COLO829 (cell line): ENCODE results near the gene AP1AR.
"Not testable (repeated sequence)": the region's sequence is repeated elsewhere in the genome, so short reads cannot be mapped to it uniquely, and the experiment has no call there.

ENCODE experiments used
- DNase-seq: peaks from one replicate; pipeline ENCODE4 v3.0.0; 2012; ENCODE audit warnings: low spot score

The AP1AR gene, protein sequence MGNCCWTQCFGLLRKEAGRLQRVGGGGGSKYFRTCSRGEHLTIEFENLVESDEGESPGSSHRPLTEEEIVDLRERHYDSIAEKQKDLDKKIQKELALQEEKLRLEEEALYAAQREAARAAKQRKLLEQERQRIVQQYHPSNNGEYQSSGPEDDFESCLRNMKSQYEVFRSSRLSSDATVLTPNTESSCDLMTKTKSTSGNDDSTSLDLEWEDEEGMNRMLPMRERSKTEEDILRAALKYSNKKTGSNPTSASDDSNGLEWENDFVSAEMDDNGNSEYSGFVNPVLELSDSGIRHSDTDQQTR

DNA sequence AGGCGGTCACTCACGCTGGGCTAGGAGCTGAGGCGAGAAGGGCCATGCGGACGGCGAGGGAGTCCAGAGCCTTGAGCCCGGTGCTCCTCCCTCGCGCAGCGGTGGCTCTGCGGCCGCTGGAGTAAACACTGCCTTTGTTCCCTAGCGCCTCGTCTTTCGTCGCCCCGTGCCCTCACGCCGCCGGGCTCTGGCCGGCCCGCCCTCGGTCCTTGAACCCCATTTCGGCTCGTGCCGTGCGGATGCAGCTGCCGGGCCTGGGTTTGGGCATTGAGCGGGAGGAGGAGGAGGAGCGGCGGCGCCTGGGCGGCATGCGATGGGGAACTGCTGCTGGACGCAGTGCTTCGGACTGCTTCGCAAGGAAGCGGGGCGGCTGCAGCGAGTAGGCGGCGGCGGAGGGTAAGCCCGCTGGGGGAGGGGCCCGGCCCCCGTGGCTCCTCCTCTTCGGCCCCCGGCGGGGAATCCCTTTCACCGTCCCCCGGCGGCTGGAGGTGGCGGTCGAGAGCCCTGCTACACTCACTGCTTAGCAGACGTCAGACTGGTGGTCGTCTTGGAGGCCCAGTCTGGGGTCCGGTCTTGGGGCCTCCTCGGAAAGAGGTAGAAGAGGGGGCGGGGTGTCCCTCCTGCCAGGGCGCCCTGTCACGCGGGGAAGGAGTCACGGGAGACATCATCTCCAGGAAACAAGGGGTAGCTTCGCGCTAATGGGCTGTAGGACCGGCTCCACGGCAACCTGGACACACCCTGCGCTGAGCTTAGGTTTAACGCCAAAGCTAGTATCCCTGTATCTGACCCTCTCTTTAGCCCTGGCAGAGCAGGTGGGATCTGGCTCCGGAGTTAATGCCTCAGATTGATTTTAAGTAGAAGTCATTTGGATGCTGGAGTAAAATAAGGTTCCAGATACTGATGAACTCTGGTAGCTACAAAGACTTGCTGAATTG is at the start of gene AP1AR:
AP1AR (plus strand) TSS at position 9 of the 935 bp plus-strand sequence; CDS start at position 314, 305 bp downstream.
- peak; percentile 69 for DNase-seq

DNA sequence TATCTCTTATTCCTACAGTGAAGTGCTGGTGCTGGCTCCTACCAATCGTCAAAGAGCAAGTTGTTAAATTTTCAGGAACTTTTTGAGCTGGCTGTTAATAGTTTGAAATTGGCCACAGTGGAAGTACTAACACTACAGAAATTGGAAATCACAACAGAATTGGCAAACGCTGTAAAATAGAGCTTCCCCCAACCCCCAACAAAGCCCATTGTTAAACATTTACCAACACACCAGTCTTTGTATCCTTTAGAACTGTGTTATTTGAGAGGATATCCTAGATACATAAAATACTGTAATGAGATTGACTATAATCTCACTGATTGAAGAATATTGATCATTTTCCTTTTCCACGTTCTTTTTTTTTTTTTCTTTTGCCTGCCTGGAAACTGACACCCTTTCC is 49.0 kb upstream of the AP1AR start:
- DNase-seq, result no peak

DNA sequence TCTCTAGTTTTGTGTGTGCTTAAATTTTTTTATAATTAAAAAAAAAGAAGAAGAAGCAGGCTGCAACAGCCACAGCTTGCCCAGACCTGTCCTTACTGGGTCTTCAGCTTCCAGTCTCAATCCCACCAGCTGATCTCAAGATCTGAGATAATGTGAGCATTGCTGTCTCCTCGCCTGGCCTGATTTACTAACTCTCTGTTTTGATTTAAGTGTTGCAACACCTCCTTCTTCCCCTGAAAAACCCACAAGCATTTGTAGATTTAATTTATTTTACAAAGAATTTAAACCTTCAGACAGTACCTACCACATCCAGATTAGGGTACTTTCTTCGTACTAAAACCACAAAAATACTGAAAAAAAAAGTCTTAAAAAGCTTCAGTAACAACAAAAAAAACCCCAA is 48.3 kb upstream of the AP1AR start:
- DNase-seq, result no peak

DNA sequence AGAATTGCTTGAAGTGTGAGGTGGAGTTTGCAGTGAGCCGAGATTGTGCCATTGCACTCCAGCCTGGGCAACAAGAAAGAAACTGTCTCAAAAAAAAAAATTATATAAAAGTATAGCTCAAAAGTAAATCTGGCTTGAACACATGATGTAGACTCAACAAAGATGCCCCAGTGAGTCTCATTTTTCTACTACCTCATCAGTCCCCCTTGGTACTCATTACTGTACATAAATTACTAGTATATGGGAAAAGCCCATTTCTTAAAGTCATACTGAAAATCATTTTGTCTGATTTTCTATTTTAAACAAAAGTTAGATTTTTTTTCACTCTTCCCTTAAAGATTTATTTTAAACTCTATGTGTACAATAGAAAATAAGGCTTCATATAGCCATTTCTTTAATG is 47.1 kb upstream of the AP1AR start:
- DNase-seq, result no peak

DNA sequence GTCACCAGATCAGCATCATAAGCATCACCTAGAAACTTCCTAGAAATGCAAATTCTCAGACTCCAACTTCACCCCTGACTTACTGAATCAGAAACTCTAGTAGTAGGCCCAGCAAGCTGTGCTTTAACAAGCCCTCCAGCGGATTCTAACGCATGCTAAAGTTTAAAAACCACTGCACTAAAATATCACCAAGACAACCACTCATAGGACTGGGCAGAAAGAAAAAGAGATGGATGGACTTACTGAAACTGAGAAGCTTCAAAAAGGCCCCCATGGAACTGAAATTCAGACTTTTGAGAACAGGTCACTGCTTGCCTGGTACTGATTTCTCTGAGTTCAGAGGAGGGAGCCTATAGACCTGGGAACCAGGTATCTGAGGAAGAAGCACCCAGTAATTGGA is 46.3 kb upstream of the AP1AR start:
- DNase-seq, result no peak

DNA sequence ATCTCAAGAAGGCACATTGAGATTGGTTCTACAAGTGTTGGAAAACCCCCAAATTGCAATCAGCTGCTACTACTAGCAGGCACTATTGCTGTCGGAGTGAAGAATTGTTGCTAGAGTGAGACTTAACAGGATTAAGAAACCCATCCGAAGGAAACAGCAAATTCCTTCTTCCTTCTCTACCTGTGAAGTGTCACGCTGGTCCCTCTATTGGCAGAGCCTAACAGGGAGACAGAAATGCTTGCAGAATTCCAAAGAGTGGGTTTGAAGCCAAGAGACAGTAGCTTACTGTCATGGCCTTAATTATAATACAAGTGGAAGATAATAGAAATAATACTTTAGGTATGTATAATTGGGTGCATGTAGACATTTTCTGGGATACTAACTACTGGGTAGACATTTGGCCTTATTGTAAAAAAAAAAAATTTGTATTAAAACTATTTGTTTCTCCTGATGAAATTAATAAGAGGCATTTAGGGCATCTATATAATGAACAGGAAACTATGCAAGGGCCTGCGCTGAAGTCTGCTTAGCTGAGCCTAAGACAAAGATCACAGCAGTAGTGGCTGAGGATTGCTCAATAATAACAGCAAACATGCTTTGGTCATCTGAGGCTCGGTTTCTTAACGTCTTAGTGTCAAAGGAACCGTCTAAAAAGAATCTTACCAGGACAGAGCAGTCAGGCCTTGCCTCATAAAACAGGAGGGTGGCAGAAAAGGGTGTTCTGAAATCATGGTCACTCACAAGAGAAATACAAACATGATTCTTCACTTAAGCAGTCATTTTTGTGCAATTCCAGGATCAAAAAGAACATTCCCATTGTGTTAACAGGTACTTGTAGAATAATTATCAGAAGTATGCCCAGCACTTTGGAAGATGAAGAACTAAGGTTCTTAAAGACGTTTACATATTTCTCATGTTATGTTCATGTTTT is 45.6 kb upstream of the AP1AR start:
- no peak for DNase-seq

DNA sequence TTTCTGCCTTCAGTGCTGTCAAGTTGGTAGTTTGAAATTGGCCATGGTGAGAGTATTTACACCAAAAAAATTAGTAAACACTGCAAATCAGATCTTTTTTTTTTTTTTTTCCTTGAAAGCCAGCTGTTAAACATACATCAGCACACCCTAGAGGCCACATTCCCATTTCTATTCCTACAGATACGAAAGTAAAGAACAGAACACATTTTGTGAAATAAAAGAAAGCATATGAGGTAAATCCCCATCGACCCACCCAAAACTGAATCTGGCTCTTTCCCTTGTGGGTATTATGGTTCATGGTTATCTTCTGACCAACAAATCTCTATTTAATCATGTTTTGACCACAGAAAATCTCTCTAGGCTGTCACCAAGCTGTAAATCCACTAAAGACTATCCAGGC is 41.8 kb upstream of the AP1AR start:
- no peak for DNase-seq

DNA sequence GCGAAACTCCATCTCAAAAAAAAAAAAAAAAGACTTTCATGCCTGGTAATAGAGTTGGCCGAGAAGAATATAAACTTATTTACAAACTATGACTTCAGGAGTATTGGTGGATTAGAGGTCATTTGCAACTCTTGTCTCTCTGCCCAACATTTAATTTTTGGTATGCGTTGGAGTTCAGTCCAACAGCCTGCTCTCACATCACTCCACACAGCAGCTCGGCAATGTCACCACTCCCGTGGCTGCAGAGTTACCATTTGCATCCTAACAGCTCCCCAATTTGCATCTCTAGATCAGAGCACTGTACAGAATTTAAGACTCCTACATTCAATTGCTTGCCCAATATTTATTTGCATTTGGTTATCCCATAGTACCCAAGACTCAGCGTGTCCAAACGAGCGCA is 40.9 kb upstream of the AP1AR start:
- no peak for DNase-seq

DNA sequence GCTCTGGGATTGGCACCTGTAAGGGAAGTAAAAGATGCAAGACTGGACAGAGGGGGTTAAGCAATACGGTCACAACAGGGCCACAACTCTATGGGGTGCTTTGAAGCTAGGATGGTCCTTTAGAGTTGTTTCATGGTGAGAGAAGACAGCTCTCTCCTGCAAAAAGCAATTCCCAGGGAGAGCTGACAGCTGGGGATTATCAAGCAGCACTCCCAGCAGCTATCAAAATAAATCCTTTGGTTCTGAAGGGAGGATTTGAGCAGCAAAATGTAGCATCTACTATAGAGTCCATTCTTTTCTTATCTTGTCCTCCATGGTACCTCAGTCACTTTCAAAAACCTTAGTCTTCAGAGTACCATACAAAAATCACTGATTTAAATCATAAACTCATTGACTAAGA is 35.1 kb upstream of the AP1AR start:
- DNase-seq, result no peak

DNA sequence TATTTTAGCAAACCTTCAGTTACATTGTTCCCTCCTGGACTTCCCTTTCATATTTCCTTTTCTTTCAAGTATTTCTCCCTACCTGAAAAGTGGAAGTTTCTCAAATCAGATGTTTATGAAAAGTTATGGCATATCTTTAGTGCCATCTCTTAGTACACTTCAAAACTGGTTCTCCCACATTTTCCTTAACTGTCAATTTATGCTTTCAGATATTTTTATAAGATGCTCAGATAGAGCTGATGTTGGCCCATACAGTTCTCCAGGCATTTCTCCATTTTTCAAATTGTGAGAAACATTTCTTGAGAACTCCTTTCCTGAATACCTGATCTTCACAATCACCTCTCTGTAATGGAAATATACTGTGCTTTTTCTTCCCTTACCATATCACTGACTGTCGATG is 32.5 kb upstream of the AP1AR start:
- no peak for DNase-seq

DNA sequence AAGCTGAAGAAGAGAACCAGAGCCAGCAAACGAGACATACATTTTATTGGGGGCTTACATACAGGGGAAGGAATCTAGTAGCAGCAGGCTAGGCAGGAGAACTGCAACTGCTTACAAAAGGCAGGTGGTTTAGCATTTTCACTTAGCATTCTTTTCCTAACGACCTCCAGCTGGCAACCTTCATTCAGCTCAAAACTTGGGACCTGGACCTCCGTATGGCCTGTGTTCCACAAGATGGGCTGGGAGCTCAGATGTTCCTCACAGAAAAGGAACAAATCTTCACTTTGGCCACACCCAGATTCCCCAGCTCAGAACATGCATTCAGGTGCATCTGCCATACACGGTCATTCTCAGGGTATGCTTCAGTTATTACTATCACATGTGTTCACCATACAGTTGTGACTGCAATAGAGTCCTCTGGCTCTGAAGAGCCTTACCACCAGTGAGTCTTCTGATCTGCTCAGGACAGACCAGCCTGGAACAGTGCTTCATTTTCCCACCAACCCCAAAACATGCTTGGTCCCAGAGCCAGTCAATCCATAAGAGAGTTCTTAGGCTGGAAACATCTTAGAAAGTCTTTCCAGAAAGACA is 29.6 kb upstream of the AP1AR start:
- DNase-seq, result no peak

DNA sequence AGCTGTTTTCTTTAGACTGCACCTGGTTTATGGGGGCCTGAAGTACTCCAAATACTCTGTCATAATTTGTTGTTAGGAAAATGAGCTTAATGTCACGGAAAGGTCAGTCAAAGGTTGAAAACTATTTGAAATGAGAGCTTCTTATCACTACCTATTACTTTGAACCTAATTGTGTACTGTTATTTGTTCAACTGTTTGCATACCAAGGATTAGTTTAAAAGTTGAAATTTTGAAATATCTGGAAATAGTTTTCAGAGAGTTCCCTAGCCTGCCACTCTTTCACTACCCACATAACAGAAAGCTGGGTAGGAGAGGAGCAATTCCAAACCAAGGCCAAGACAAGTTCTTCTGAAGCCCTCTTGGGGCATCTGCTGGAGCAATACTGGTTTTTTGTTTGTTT is 28.0 kb upstream of the AP1AR start:
- DNase-seq, result no peak

DNA sequence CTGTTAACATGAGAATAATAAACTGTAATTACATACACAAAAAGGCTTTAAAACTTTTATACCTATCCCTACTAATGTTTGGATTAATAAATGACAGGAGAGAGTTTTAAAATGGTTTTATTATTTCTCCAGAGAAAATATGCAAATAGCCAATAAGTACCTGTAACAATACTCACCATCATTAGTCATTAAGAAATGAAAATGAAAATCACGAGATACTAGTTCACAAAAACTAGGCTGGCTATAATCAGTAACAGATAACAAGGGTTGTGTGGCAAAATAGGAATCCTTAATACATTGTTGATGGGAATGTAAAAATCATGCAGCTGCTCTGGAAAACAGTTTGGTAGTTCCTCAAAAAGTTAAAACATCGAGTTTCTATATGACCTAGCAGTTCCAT is 25.2 kb upstream of the AP1AR start:
- no peak for DNase-seq

DNA sequence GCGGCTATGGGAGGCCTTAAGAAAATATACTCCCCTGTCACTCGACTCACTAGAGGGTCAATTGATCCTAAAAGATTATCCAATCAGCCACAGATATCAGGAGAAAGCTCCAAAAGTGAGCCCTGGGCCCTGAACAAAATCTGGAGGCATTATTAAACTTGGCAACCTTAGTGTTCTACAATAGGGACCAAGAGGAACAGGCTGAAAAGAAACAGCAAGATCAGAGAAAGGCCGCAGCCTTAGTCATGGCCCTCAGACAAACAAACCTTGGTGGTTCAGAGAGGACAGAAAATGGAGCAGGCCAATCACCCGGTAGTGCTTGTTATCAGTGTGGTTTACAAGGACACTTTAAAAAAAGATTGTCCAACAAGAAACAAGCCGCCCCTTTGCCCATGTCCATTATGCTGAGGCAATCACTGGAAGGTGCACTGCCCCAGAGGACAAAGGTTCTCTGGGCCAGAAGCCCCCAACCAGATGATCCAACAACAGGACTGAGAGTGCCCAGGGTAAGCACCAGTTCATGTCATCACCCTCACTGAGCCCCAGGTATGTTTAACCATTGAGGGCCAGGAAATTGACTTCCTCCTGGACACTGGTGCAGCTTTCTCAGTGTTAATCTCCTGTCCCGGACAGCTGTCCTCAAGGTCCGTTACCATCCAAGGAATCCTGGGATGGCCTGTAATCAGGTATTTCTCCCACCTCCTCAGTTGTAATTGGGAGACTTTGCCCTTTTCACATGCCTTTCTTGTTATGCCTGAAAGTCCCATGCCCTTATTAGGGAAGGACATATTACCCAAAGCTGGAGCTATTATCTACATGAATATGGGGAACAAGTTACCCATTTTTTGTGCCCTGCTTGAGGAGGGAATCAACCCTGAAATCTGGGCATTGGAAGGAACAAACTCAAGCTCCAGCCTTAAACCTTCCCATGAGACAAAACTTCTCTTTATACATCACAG is 23.2 kb upstream of the AP1AR start:
- not testable (repeated sequence) for DNase-seq

DNA sequence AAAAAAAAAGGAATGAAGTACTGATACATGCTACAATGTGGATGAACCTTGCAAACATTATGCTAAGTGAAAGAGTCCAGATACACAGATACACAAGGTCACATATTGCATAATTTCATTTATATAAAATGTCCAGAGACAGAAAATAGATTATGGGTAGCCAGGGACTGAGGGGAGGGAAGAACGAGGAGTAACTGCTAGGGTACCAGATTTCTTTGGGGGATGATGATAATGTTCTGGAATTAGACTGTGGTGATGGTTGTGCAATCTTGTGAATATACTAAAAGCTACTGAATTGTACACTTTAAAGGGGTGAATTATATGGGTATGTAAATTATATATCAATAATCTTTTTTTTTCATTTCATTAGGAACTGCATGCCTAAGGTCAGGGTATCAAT is 20.8 kb upstream of the AP1AR start:
- no peak for DNase-seq

DNA sequence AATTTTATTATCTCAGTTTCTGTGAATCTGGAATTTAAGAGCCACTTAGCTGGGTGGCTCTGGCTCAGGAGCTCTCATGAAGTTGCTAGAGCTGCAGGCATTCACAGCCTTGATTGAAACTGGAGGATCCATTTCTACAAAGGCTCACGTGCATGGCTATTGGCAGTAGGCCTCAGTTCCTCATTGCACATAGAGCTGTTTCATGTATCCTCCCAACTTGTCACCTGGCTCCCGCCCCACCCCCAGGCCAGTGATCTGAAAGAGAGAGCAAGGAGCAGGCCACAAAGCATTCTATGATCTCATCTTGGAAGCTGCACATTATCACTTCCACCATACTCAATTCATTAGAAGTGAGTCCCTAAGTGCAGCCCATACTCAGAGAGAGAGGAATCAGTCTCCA is 18.5 kb upstream of the AP1AR start:
- no peak for DNase-seq

DNA sequence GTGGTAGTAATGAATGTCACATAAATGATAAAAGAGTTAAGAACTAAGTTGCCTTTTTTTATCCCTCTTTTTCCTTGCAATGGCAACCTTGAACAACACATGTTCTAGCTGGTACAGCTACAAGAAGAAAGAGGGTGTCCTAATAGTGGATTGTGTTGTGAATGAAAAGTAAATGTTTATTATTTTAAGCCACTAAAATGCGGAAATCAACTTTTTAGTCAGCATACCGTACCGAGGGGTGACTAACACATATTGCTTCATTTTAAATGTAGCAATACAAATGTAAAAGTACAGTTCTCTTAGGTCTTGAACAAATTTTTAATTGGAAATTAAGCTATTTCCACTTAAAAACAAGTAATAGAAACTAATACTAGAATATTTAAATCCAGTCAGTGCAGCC is 17.7 kb upstream of the AP1AR start:
- DNase-seq, result no peak

DNA sequence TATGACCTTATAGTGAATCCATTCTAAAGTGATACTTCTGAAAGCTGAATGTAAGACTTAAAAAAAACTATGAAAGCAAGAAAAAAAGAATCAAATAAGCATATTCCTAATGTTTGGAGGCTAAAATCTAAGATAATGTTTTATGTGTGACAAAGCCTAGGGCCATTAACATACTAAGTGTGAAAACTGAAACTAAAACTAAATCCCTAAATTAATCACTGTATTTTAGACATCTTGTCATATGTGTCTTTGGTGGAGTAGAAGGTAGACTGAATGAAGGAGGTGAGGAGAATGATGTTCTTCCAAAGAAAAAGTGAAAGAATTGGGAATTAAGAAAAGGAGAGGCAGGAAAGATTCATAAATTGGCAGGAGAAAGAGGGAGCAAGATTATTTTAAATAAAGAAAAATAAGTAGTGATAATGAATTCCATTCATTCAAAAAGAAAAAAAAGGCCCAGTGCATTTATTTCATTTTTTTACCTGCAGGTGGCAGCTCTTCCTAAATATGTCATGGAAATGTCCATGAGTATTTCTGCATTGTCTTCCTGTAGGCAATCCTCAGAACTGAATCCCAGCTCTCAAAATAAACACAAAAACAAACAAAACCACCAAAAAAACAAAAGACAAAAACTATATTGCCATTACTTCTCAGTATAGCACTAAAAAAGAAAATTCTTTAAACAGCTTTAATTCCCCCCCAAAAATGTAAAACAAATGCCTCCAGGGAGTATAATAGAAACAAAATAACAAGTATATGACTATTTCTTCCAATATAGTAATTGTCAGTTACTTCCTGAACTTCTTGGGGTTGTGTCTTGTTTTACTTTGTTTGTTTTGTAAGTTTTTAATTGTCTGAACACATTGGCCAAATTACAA is 17.0 kb upstream of the AP1AR start:
- peak; percentile 60 for DNase-seq

DNA sequence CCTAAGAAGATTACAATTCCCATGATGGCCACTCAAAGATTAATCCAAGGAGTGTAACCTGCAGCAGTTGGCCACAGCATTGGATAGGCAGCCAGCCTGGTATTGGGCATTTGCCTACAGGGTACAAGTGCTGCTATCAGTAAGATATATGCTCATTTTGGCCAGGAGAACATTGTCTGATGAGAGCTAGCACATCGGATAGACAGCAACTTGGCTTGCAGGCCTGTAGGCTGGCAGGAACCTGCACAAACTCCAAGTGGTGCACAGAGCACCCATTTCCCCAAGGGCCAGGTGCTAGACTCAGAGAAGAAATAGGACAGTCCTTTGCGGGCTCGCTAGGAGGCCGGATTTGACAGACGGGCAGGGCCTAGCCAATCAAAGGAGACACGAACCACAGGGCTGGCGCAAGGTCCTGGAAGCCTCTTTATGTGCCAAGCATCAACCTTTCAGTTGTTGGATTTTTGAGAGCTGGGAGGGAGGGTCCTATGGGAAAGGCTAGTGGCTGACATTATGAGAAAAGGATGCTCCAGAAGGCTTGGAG is 11.7 kb upstream of the AP1AR start:
- DNase-seq, result no peak
